Measurements from ENCODE around the gene KCNG4.

DNA sequence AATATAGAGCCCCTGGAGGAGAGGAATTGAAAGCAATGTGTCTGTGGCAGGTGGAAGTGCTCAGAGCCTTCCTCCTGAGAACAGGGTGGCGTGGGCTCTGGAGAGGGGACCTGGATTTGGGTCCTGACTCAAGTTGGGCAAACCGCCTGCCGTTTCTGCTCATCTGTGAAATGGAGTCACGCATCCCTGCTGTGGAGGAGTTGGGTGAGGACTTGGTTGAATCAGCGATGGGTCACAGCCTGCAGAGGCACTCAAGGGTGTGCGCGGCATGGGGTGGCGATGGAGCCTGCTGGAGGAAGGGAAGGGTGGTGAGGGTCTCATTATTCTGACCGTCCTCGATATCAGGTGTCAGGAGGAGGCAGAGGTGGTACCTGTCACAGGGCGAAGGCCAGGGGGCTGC lies 45.8 kb downstream of the KCNG4 start:
- TF ChIP-seq HDGF (IDR thresholded peaks at IDR 0.05; ENCODE audit: borderline replicate concordance) (no peak), TARDBP (IDR thresholded peaks at IDR 0.05) (no peak), L3MBTL2 (conservative IDR thresholded peaks at IDR 0.05) (no peak), SUZ12 (IDR thresholded peaks at IDR 0.05) (no peak)
- TF ChIP-seq, protein P1, sequence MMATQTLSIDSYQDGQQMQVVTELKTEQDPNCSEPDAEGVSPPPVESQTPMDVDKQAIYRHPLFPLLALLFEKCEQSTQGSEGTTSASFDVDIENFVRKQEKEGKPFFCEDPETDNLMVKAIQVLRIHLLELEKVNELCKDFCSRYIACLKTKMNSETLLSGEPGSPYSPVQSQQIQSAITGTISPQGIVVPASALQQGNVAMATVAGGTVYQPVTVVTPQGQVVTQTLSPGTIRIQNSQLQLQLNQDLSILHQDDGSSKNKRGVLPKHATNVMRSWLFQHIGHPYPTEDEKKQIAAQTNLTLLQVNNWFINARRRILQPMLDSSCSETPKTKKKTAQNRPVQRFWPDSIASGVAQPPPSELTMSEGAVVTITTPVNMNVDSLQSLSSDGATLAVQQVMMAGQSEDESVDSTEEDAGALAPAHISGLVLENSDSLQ (IDR thresholded peaks at IDR 0.05) = no peak

Measured in HEK293T (cell line).